Gastroesophageal sphincter (tissue), 4 donors: ENCODE results near the gene TMEM164. TPM values are rescaled to one million over a fixed set of nuclear protein-coding genes. Genes with fewer than 3 reads are reported as not detected.
"Not testable (repeated sequence)": the region's sequence is repeated elsewhere in the genome, so short reads cannot be mapped to it uniquely, and the experiment has no call there.

Experiments used
- ATAC-seq: fragments of 150-250 bp; one replicate; pipeline ENCODE4 v1.9.1; 2016; ENCODE audit warnings: mild to moderate bottlenecking, moderate library complexity
- H3K27ac ChIP-seq, 4 donors: fragments of 200-600 bp; sonication (generic) in 3 of 4; 1 replicate in 3 of 4; 2 replicates in 1 of 4; pipeline ENCODE4 v1.5.1; 2016 to 2019
- H3K27me3 ChIP-seq: fragments of 200-600 bp; sonication (generic); one replicate; pipeline ENCODE4 v1.5.1; 2019
- H3K36me3 ChIP-seq, 2 donors: fragments of 200-600 bp; sonication (generic); one replicate each; pipeline ENCODE4 v1.5.1; 2019; ENCODE audit warnings: control low read depth in 1 of 2
- H3K4me1 ChIP-seq, 3 donors: fragments of 200-600 bp; sonication (generic); 1 replicate in 2 of 3; 2 replicates in 1 of 3; pipeline ENCODE4 v1.5.1; 2016 to 2019; ENCODE audit warnings: control low read depth in 2 of 3
- H3K4me3 ChIP-seq, 2 donors: fragments of 200-600 bp; sonication (generic); one replicate each; pipeline ENCODE4 v1.5.1; 2019; ENCODE audit warnings: mild to moderate bottlenecking in 1 of 2, moderate library complexity in 1 of 2
- H3K9me3 ChIP-seq, 3 donors: fragments of 200-600 bp; sonication (generic); one replicate each; pipeline ENCODE4 v1.5.1; 2017 to 2019; ENCODE audit warnings: control low read depth in 2 of 3
- CTCF ChIP-seq, 4 experiments: fragments of 200-600 bp in 2 of 4; fragments of 450-650 bp in 2 of 4; sonication (generic) in 1 of 4; IDR thresholded peaks; one replicate each; pipeline ENCODE4 v1.5.1; 2017 to 2019; ENCODE audit warnings: antibody characterized with exemption in 4 of 4, mild to moderate bottlenecking in 2 of 4, moderate library complexity in 2 of 4
- EP300 ChIP-seq: sonication (generic); formaldehyde crosslinking; IDR thresholded peaks from one replicate; pipeline ENCODE4 v1.6.1; 2017; ENCODE audit warnings: antibody characterized with exemption, mild to moderate bottlenecking
- POLR2A ChIP-seq, 2 donors: fragments of 450-650 bp; IDR thresholded peaks; one replicate each; pipeline ENCODE4 v1.6.1; 2017; ENCODE audit warnings: antibody characterized with exemption in 2 of 2, mild to moderate bottlenecking in 2 of 2, moderate library complexity in 1 of 2
- POLR2AphosphoS5 ChIP-seq: sonication (generic); formaldehyde crosslinking; IDR thresholded peaks from one replicate; pipeline ENCODE4 v1.6.1; 2017; ENCODE audit warnings: antibody characterized with exemption
- WGBS, 2 donors: methylation state at CpG; one replicate each; pipeline ENCODE4 v1.1.5; 2018; ENCODE audit warnings: low coverage in 1 of 2; 5-methylcytosine and 5-hydroxymethylcytosine counted together
- total RNA-seq, 4 donors: library from RNA; depleted of rRNA; stranded (reverse); fragments of >200 nt; gene quantifications; one replicate each; pipeline ENCODE4 v1.1.0, GENCODE V29; 2016

TMEM164 gene
- total RNA-seq, 4 donors from 2014 or later: 7.8 to 12.9 (median 11.7) TPM

GRCh38 chrX:109964390-109964789, 38.5 kb upstream of the TMEM164 start:
- H3K4me1 ChIP-seq: no peaks in the 10 kb centered on the region
- H3K27me3 ChIP-seq: no peaks in the 10 kb centered on the region
- H3K27ac ChIP-seq: no peak overlapping the region
- no peak overlapping the region for H3K4me3 ChIP-seq
- no peak for ATAC-seq
- 90 to 100% methylated on average over 1 to 2 of the region's 2 CpGs for WGBS, 2 donors
- H3K36me3 ChIP-seq: no peaks in the 10 kb centered on the region
- no peaks in the 10 kb centered on the region for H3K9me3 ChIP-seq
- TF ChIP-seq EP300 (no peak), POLR2AphosphoS5 (no peak)

DNA sequence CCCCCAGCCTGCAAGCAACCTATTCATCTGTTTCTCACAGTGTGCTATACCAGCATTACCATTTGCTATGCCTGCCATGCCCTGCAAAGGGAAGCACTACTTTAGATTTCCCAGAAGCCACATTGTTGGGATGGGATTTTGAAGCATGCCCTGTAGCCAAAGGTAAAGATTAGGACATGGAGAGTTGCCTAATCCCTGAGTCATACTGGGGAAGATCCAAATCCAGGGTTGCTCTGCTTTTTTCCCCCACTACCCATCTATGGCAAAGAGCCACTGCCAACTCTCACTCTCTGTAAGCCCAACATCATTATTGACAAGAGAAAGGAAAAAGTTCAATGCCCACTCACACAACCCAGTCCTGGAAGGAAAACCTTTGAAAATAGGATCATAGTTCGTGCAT, 36.7 kb upstream of the TMEM164 start:
- TF ChIP-seq POLR2A (IDR thresholded peaks at IDR 0.05) (no peak), CTCF (IDR thresholded peaks at IDR 0.05) (no peak), EP300 (no peak), POLR2AphosphoS5 (no peak)
- Histone ChIP-seq H3K9me3 (no peaks in the 10 kb centered on the region), H3K4me1 (no peaks in the 10 kb centered on the region), H3K27me3 (no peaks in the 10 kb centered on the region), H3K36me3 (no peaks in the 10 kb centered on the region), H3K27ac (no peak overlapping the region), H3K4me3 (no peak overlapping the region)
- 57 to 100% methylated on average over 1 of the region's 1 CpG for WGBS, 2 donors
- no peak for ATAC-seq

DNA sequence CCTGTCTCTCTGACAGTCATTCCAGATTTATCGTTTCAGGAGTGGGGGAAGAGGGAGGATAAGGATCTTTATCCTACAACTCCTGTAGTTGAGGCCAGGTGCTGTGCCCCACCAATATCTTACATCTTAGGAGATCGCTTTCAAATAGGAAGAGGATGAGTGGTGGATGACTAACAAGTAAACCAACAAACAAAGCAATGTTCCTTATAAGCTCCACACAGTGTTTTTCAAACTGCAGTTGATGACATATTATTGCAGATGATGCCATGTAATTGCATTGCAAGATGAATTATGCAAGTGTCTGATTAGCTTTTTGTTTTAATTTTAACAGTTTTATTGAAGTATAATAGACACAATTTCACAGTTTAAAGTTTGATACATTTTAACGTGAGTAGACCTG, 35.8 kb upstream of the TMEM164 start:
- H3K9me3 ChIP-seq: no peaks in the 10 kb centered on the region
- H3K27ac ChIP-seq: no peak overlapping the region
- no peaks in the 10 kb centered on the region for H3K27me3 ChIP-seq
- TF ChIP-seq EP300 (no peak), POLR2AphosphoS5 (no peak), CTCF (IDR thresholded peaks at IDR 0.05) (no peak), POLR2A (IDR thresholded peaks at IDR 0.05) (no peak)
- H3K4me3 ChIP-seq: no peak overlapping the region
- H3K4me1 ChIP-seq: no peaks in the 10 kb centered on the region
- H3K36me3 ChIP-seq: no peaks in the 10 kb centered on the region
- 63 to 70% methylated on average over 3 of the region's 3 CpGs for WGBS, 2 donors
- ATAC-seq: no peak

GRCh38 chrX:109970841-109971240, 32.1 kb upstream of the TMEM164 start:
- not testable (repeated sequence) for H3K9me3 ChIP-seq, H3K4me3 ChIP-seq, H3K27me3 ChIP-seq, H3K27ac ChIP-seq, ATAC-seq, H3K4me1 ChIP-seq, H3K36me3 ChIP-seq
- 100% methylated on average over 1 of the region's 4 CpGs; no CpG with 5 or more reads in 1 of the 2 donors for WGBS, 2 donors

GRCh38 chrX:109974906-109975655, 27.8 kb upstream of the TMEM164 start:
- no peaks in the 10 kb centered on the region for H3K9me3 ChIP-seq
- no peak overlapping the region for H3K4me3 ChIP-seq
- H3K4me1 ChIP-seq: no peaks in the 10 kb centered on the region
- TF ChIP-seq POLR2A (IDR thresholded peaks at IDR 0.05) (no peak), EP300 (no peak), POLR2AphosphoS5 (no peak), CTCF (IDR thresholded peaks at IDR 0.05) (no peak)
- no peak overlapping the region for H3K27ac ChIP-seq
- 50% methylated on average over 1 of the region's 1 CpG; no CpG with 5 or more reads in 1 of the 2 donors for WGBS, 2 donors
- H3K36me3 ChIP-seq: no peaks in the 10 kb centered on the region
- peak; percentile 39 for ATAC-seq
- H3K27me3 ChIP-seq: no peaks in the 10 kb centered on the region

GRCh38 chrX:109985210-109985609, 17.7 kb upstream of the TMEM164 start:
- not testable (repeated sequence) for ATAC-seq, H3K27ac ChIP-seq, H3K4me3 ChIP-seq, H3K27me3 ChIP-seq, H3K36me3 ChIP-seq, H3K4me1 ChIP-seq, H3K9me3 ChIP-seq
- 57% methylated on average over 3 of the region's 4 CpGs; no CpG with 5 or more reads in 1 of the 2 donors for WGBS, 2 donors
